DOHH2 (cell line): ENCODE results near the gene AK9.

Source experiments
- H3F3A ChIP-seq: fragments of 200-600 bp; sonication (generic), shearing (Covaris generic); 2 replicates; pipeline ENCODE4 v1.6.0; 2016; ENCODE audit warnings: antibody characterized with exemption, mild to moderate bottlenecking; ENCODE audit not compliant: control insufficient read depth, insufficient read depth
- H3K27ac ChIP-seq: fragments of 200-600 bp; sonication (generic); 2 replicates; pipeline ENCODE4 v1.5.1; 2014; ENCODE audit warnings: low read depth, mild to moderate bottlenecking, low read length, moderate library complexity
- H3K27me3 ChIP-seq: fragments of 200-600 bp; sonication (generic); 2 replicates; pipeline ENCODE4 v1.6.1; 2014; ENCODE audit warnings: mild to moderate bottlenecking, low read length, mixed read lengths; ENCODE audit not compliant: control insufficient read depth
- H3K36me3 ChIP-seq: fragments of 200-600 bp; sonication (generic); 2 replicates; pipeline ENCODE4 v1.6.1; 2014; ENCODE audit warnings: mild to moderate bottlenecking, low read length, moderate library complexity, mixed read lengths; ENCODE audit not compliant: control insufficient read depth
- H3K4me1 ChIP-seq: fragments of 200-600 bp; sonication (generic); 2 replicates; pipeline ENCODE4 v1.6.1; 2014; ENCODE audit warnings: mild to moderate bottlenecking, low read length, mixed read lengths; ENCODE audit not compliant: control insufficient read depth
- H3K4me2 ChIP-seq: fragments of 200-600 bp; sonication (generic); 2 replicates; pipeline ENCODE4 v1.6.0; 2014; ENCODE audit warnings: mild to moderate bottlenecking, low read length, moderate library complexity
- H3K4me3 ChIP-seq: fragments of 200-600 bp; sonication (generic); 2 replicates; pipeline ENCODE4 v1.5.1; 2014; ENCODE audit warnings: mild to moderate bottlenecking, low read length, mixed read lengths
- H3K79me2 ChIP-seq: fragments of 200-600 bp; sonication (generic); 2 replicates; pipeline ENCODE4 v1.6.1; 2014; ENCODE audit warnings: mild to moderate bottlenecking, low read length, mixed read lengths; ENCODE audit not compliant: control insufficient read depth
- H3K9me2 ChIP-seq: fragments of 200-600 bp; sonication (generic); replicated peaks from 2 replicates; pipeline ENCODE4 v1.6.1; 2014; ENCODE audit warnings: mild to moderate bottlenecking, low read length, mixed read lengths; ENCODE audit not compliant: control insufficient read depth
- H3K9me3 ChIP-seq: fragments of 200-600 bp; sonication (generic); 2 replicates; pipeline ENCODE4 v1.6.1; 2014; ENCODE audit warnings: antibody characterized with exemption, low read length, mixed read lengths; ENCODE audit not compliant: control insufficient read depth, insufficient read depth
- H4K20me1 ChIP-seq: fragments of 200-600 bp; sonication (generic); 2 replicates; pipeline ENCODE4 v1.6.0; 2014; ENCODE audit warnings: low read depth, mild to moderate bottlenecking, antibody characterized with exemption, low read length, moderate library complexity; ENCODE audit not compliant: control insufficient read depth, insufficient read depth
- EZH2phosphoT487 ChIP-seq: fragments of 200-600 bp; sonication (generic); IDR thresholded peaks from 2 replicates; pipeline ENCODE4 v1.6.1; 2017; ENCODE audit warnings: borderline replicate concordance, mild to moderate bottlenecking, antibody characterized with exemption, low read length, moderate library complexity, mixed read lengths
- TF ChIP-seq, protein P1 (sequence below): fragments of 200-600 bp; sonication (generic); IDR thresholded peaks from one replicate; pipeline ENCODE4 v1.5.1; 2014; ENCODE audit warnings: antibody characterized with exemption, mild to moderate bottlenecking, low read depth, low read length; ENCODE audit not compliant: poor library complexity, severe bottlenecking

Gene AK9

GRCh38 chr6:109503327-109504224 is 187.4 kb downstream of the AK9 start:
- H3K36me3 ChIP-seq = no peaks in the 10 kb centered on the region
- no peak for TF ChIP-seq EZH2phosphoT487
- TF ChIP-seq, protein P1, sequence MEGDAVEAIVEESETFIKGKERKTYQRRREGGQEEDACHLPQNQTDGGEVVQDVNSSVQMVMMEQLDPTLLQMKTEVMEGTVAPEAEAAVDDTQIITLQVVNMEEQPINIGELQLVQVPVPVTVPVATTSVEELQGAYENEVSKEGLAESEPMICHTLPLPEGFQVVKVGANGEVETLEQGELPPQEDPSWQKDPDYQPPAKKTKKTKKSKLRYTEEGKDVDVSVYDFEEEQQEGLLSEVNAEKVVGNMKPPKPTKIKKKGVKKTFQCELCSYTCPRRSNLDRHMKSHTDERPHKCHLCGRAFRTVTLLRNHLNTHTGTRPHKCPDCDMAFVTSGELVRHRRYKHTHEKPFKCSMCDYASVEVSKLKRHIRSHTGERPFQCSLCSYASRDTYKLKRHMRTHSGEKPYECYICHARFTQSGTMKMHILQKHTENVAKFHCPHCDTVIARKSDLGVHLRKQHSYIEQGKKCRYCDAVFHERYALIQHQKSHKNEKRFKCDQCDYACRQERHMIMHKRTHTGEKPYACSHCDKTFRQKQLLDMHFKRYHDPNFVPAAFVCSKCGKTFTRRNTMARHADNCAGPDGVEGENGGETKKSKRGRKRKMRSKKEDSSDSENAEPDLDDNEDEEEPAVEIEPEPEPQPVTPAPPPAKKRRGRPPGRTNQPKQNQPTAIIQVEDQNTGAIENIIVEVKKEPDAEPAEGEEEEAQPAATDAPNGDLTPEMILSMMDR = no peak
- H3K79me2 ChIP-seq = no peaks in the 10 kb centered on the region
- H3K4me2 ChIP-seq = no peak overlapping the region
- no peaks in the 10 kb centered on the region for H3K9me3 ChIP-seq
- H3K27ac ChIP-seq = no peak overlapping the region
- H3K4me3 ChIP-seq = no peak overlapping the region
- H3K9me2 ChIP-seq = no peaks in the 10 kb centered on the region
- no peaks in the 10 kb centered on the region for H3F3A ChIP-seq
- peaks cover 10% of the 10 kb centered on the region; the same call in 1 of the 2 replicates for H3K27me3 ChIP-seq
- no peaks in the 10 kb centered on the region for H3K4me1 ChIP-seq
- H4K20me1 ChIP-seq = no peaks in the 10 kb centered on the region

DNA sequence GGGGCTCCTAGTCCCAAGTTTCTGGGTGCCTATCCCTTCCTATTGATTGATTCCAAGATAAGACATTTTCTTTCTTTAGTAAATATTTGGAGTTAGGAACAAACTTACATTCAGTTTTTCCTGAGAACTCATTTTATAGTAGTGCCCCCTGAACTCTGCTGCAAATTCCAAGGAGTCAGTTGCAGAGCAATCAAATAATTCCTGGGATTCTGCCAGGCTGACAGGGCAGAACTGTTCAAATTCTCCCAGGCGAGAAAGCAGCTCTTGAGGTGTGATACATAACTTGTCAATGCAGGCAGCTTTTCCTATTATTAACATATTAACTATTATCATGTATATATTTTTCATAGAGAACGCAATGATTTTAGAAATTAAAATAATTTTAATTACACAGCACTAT is 192.1 kb downstream of the AK9 start:
- TF ChIP-seq EZH2phosphoT487 = no peak
- TF ChIP-seq, protein P1 = no peak
- Histone ChIP-seq H3F3A (no peaks in the 10 kb centered on the region), H3K9me2 (no peaks in the 10 kb centered on the region), H3K79me2 (no peaks in the 10 kb centered on the region), H3K4me3 (no peak overlapping the region), H3K27me3 (peaks cover 9% of the 10 kb centered on the region; the same call in 1 of the 2 replicates), H3K4me1 (peaks cover 5% of the 10 kb centered on the region), H3K4me2 (no peak overlapping the region), H3K9me3 (no peaks in the 10 kb centered on the region), H4K20me1 (no peaks in the 10 kb centered on the region), H3K36me3 (no peaks in the 10 kb centered on the region), H3K27ac (no peak overlapping the region)

DNA sequence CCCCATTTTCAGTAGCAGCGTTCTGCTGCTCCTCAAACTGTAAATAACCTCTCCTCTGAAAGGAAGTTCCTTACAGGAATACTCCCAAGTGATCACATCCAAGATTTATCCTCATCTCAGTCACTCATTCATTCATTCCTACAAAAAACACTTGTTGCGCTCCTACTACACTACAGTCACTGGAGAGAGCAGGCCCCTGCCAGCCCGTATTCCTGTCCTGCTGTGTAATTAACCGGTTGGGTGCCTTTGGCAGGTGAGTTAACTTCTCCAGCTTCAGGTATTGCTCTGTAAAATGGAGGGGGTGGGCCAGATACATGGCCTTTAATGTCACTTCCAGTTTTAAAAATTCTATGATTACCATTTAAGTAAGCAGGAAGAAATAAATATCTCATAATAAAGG is 192.9 kb downstream of the AK9 start:
- H3K4me2 ChIP-seq = no peak overlapping the region

More for the DNA sequence above, 192.9 kb downstream of the AK9 start:
- no peaks in the 10 kb centered on the region for H3F3A ChIP-seq
- H3K4me3 ChIP-seq = no peak overlapping the region
- H3K9me2 ChIP-seq = no peaks in the 10 kb centered on the region
- no peaks in the 10 kb centered on the region for H4K20me1 ChIP-seq
- no peaks in the 10 kb centered on the region for H3K79me2 ChIP-seq
- H3K27ac ChIP-seq = no peak overlapping the region
- H3K4me1 ChIP-seq = peaks cover 14% of the 10 kb centered on the region
- peaks cover 6% of the 10 kb centered on the region; the same call in 1 of the 2 replicates for H3K27me3 ChIP-seq
- TF ChIP-seq EZH2phosphoT487 = no peak
- TF ChIP-seq, protein P1 = no peak
- no peaks in the 10 kb centered on the region for H3K36me3 ChIP-seq
- no peaks in the 10 kb centered on the region for H3K9me3 ChIP-seq
